Measurements from ENCODE around the gene USE1.
A peak's percentile ranks its signal among the peaks of the same experiment; 100 is the strongest.

Gene USE1

DNA sequence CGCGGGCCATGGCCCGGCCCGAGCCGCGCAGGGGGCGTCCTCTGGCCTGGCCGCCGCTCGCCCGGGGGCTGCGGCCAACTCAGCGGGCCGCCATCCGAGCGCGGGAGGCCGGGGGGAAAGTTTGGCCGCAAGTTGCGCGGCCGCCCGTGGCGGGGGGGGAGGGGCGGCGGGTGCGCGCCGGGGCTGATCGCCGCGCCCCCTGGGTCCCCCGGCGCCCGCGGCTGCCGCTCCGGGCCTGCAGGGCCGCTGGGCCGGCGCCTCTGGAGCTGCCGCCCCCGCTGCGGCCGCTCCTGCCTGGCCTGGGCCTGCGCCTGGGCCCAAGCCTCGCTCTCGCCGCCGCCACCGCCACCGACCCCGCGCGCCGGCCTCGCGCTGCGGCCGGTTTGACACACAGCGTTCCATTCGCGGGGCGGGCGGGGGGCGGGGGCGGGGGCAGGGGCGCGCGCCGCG lies 30.4 kb downstream of the USE1 start, which contains the start of gene NR2F6:
TSS of gene NR2F6 (minus strand) at position 385 of the 450 bp plus-strand sequence. CDS start 699 bp downstream, outside the sequence.
- H3K27me3 ChIP-seq (ENCODE audit: insufficient read depth, low read length): no peaks in the 10 kb centered on the region
- H3K9me2 ChIP-seq (ENCODE audit: low read depth, low read length): no peaks in the 10 kb centered on the region
- no peak for TF ChIP-seq EZH2 (IDR thresholded peaks at IDR 0.05; ENCODE audit: borderline replicate concordance, low read length)
- TF ChIP-seq, protein P1, sequence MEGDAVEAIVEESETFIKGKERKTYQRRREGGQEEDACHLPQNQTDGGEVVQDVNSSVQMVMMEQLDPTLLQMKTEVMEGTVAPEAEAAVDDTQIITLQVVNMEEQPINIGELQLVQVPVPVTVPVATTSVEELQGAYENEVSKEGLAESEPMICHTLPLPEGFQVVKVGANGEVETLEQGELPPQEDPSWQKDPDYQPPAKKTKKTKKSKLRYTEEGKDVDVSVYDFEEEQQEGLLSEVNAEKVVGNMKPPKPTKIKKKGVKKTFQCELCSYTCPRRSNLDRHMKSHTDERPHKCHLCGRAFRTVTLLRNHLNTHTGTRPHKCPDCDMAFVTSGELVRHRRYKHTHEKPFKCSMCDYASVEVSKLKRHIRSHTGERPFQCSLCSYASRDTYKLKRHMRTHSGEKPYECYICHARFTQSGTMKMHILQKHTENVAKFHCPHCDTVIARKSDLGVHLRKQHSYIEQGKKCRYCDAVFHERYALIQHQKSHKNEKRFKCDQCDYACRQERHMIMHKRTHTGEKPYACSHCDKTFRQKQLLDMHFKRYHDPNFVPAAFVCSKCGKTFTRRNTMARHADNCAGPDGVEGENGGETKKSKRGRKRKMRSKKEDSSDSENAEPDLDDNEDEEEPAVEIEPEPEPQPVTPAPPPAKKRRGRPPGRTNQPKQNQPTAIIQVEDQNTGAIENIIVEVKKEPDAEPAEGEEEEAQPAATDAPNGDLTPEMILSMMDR (IDR thresholded peaks at IDR 0.05; ENCODE audit: low read length): no peak
- H4K20me1 ChIP-seq (ENCODE audit: insufficient read depth, low read length): no peaks in the 10 kb centered on the region
- no peak within 1 kb of the TSS for H2AFZ ChIP-seq (ENCODE audit: low read length)
- H3F3A ChIP-seq (ENCODE audit: insufficient read depth, low read length): no peaks in the 10 kb centered on the region
- H3K36me3 ChIP-seq (ENCODE audit: insufficient read depth, low read length): no peaks in the 10 kb centered on the region
- peak within 1 kb of the TSS; percentile 90 for H3K9ac ChIP-seq (ENCODE audit: low read length)
- H3K4me2 ChIP-seq (ENCODE audit: low read length): peak within 1 kb of the TSS; percentile 95
- no peaks in the 10 kb centered on the region for H3K9me3 ChIP-seq (ENCODE audit: low read length)
- no peaks in the 10 kb centered on the region for H3K79me2 ChIP-seq (ENCODE audit: insufficient read depth, low read length)
- H3K27ac ChIP-seq (ENCODE audit: low read depth, low read length, poor library complexity, severe bottlenecking): peak within 1 kb of the TSS; percentile 80
- H3K4me3 ChIP-seq (ENCODE audit: low read depth, low read length, poor library complexity, severe bottlenecking): peak within 1 kb of the TSS; percentile 79
- H3K4me1 ChIP-seq (ENCODE audit: insufficient read depth, low read length, severe bottlenecking): peaks cover 36% of the 10 kb centered on the region

DNA sequence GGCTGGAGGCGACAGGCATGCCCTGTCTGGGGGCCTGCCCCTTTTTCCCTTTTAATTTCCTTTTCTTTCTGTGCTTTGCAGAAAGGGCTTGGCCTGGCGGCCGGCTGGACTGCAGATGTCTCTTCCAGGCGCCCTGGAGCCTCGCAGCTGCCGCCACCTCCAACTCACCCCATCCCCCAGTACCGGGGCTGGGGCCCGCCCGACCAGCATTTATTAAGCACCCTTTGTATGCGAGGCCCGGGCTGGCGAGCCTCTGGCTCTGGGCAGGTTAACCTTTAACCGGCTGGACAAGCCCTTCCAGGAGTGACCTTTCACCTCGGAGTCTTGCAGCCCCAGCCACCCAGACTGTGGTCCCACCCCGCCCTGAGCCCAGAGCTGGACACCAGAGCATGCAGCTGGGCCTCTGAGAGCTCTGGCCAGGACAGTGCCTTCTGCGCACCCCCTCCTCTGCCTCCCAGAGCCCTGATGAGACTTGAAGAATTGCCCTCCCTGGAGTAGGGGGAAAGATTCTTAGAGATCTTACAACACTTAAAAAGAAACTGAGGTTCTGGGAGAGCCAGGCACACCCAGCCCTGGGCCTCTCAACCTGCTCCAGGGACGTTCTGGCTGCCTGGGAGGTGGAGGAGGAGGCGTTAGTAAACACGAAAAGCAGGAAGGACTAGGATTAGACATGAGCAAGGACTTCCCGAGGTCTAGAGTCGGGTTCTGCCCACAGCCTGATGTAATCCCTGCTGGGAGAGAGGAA lies 31.7 kb downstream of the USE1 start:
- Histone ChIP-seq H3K79me2 (ENCODE audit: insufficient read depth, low read length) (no peaks in the 10 kb centered on the region), H3K27ac (ENCODE audit: low read depth, low read length, poor library complexity, severe bottlenecking) (peak overlapping the region; percentile 80), H3K36me3 (ENCODE audit: insufficient read depth, low read length) (no peaks in the 10 kb centered on the region), H4K20me1 (ENCODE audit: insufficient read depth, low read length) (no peaks in the 10 kb centered on the region), H3F3A (ENCODE audit: insufficient read depth, low read length) (no peaks in the 10 kb centered on the region), H3K4me1 (ENCODE audit: insufficient read depth, low read length, severe bottlenecking) (peaks cover 36% of the 10 kb centered on the region), H3K27me3 (ENCODE audit: insufficient read depth, low read length) (no peaks in the 10 kb centered on the region), H3K4me2 (ENCODE audit: low read length) (peak overlapping the region; percentile 95), H3K9me3 (ENCODE audit: low read length) (no peaks in the 10 kb centered on the region), H3K4me3 (ENCODE audit: low read depth, low read length, poor library complexity, severe bottlenecking) (peak overlapping the region; percentile 79), H3K9me2 (ENCODE audit: low read depth, low read length) (no peaks in the 10 kb centered on the region), H3K9ac (ENCODE audit: low read length) (peak overlapping the region; percentile 90), H2AFZ (ENCODE audit: low read length) (no peak overlapping the region)
- TF ChIP-seq, protein P1 (IDR thresholded peaks at IDR 0.05; ENCODE audit: low read length): no peak
- no peak for TF ChIP-seq EZH2 (IDR thresholded peaks at IDR 0.05; ENCODE audit: borderline replicate concordance, low read length)

DNA sequence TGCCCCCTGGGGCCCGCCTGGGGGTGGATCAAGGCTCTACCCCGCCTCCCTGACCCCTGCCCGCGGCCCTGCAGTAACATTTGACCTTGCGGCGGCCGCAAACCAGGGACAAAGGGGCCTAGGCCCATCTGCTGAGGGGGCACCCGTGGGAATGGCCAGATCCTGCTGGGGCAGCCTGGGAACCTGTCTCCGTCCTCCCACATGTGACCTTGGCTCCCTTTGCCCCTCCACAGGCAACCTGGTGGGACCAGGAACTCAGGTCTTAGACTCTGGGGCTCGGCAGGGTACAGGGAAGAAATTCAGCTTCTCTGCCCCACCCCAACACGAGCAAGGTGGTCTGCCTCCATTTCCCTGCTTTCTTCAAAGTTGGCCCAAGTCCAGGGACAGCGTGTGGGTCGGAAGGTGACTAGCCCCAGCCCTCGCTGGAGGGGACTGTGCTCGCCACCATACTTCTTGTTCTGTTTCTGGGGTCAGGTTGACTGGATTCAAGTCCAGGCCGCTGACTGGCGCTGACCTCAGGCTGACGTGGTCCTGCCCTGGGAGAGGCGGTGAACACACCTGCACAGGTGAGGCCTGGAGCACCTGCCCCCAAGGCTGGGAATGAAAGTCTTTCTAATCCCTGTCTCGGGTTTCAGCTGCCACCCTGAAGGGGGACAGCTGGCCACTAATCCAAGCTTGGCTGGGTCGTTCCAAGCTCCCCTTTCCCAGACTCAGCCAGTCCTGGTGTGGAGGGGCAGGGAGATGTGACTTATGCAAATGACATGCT lies 33.0 kb downstream of the USE1 start:
- Histone ChIP-seq H2AFZ (ENCODE audit: low read length) (no peak overlapping the region), H3K9ac (ENCODE audit: low read length) (no peak overlapping the region), H3K4me2 (ENCODE audit: low read length) (no peak overlapping the region), H3F3A (ENCODE audit: insufficient read depth, low read length) (no peaks in the 10 kb centered on the region), H3K27me3 (ENCODE audit: insufficient read depth, low read length) (no peaks in the 10 kb centered on the region), H3K9me2 (ENCODE audit: low read depth, low read length) (no peaks in the 10 kb centered on the region), H3K79me2 (ENCODE audit: insufficient read depth, low read length) (no peaks in the 10 kb centered on the region), H3K9me3 (ENCODE audit: low read length) (no peaks in the 10 kb centered on the region), H3K27ac (ENCODE audit: low read depth, low read length, poor library complexity, severe bottlenecking) (no peak overlapping the region), H3K36me3 (ENCODE audit: insufficient read depth, low read length) (no peaks in the 10 kb centered on the region), H3K4me1 (ENCODE audit: insufficient read depth, low read length, severe bottlenecking) (peaks cover 25% of the 10 kb centered on the region), H3K4me3 (ENCODE audit: low read depth, low read length, poor library complexity, severe bottlenecking) (no peak overlapping the region), H4K20me1 (ENCODE audit: insufficient read depth, low read length) (no peaks in the 10 kb centered on the region)
- no peak for TF ChIP-seq EZH2 (IDR thresholded peaks at IDR 0.05; ENCODE audit: borderline replicate concordance, low read length)
- TF ChIP-seq, protein P1 (IDR thresholded peaks at IDR 0.05; ENCODE audit: low read length): no peak
